Thyroid gland (tissue), 4 donors: Measurements from ENCODE around the gene FBXO24.

Source experiments
- CTCF ChIP-seq, 6 experiments: fragments of 200-600 bp in 3 of 6; fragments of 450-650 bp in 3 of 6; sonication (generic) in 3 of 6; IDR thresholded peaks; one replicate each; pipeline ENCODE4 v1.5.1; 2016 to 2019; ENCODE audit warnings: antibody characterized with exemption in 6 of 6, mild to moderate bottlenecking in 2 of 6, inconsistent platforms in 1 of 6, moderate library complexity in 1 of 6
- POLR2A ChIP-seq, 2 donors: fragments of 450-650 bp; IDR thresholded peaks; one replicate each; pipeline ENCODE4 v1.6.1; 2017; ENCODE audit warnings: antibody characterized with exemption in 2 of 2, mild to moderate bottlenecking in 2 of 2, moderate library complexity in 1 of 2

GRCh38 chr7:100577103-100577502 lies 9.0 kb upstream of the FBXO24 start:
- TF ChIP-seq CTCF (IDR thresholded peaks at IDR 0.05) (no peak), POLR2A (IDR thresholded peaks at IDR 0.05) (no peak)
